ENCODE measurements around the gene COL27A1. TPM values are rescaled to one million over a fixed set of nuclear protein-coding genes. Genes with fewer than 3 reads are reported as not detected.

COL27A1 gene
- total and polyA plus RNA-seq, 12 donors: 3.1 to 35.8 (median 5.1) TPM

- ATAC-seq: peak; percentile 27 to 87 (median 70)
- no peak for TF ChIP-seq CTCF (IDR thresholded peaks at IDR 0.05)
- peak; percentile 41 to 43 for DNase-seq
- H3K9me3 ChIP-seq: no peaks in the 10 kb centered on the region
- WGBS, 2 donors: 41 to 50% methylated on average over 9 of the region's 9 CpGs
- intact Hi-C loops (cut with DNase I): loop anchor here in 1 of 10 donors (5.0 kb wide), 1 partner anchor 48 kb away; no protein-coding TSS in a partner anchor
- H3K4me3 ChIP-seq: no peak overlapping the region
- H3K27me3 ChIP-seq: no peaks in the 10 kb centered on the region
- H3K4me1 ChIP-seq: peaks cover 0 to 28% (median 8%) of the 10 kb centered on the region in 9 donors
- H3K27ac ChIP-seq: peak overlapping the region in 2 of 10 donors; percentile 16 to 53
- peaks cover 0 to 100% (median 35%) of the 10 kb centered on the region in 9 donors for H3K36me3 ChIP-seq
Observed at GRCh38 chr9:114348906-114349482, 193.7 kb downstream of the COL27A1 start.

GRCh38 chr9:114349713-114350480 is 194.6 kb downstream of the COL27A1 start:
- peak in 2 of 8 donors; percentile 8 to 18 for ATAC-seq
- no peak for TF ChIP-seq CTCF (IDR thresholded peaks at IDR 0.05)
- Histone ChIP-seq H3K27me3 (no peaks in the 10 kb centered on the region), H3K27ac (peak overlapping the region in 1 of 10 donors; percentile 53), H3K4me1 (peaks cover 0 to 28% (median 8%) of the 10 kb centered on the region in 9 donors), H3K4me3 (no peak overlapping the region), H3K36me3 (peaks cover 0 to 100% (median 32%) of the 10 kb centered on the region in 9 donors), H3K9me3 (no peaks in the 10 kb centered on the region)
- intact Hi-C loops (cut with DNase I): loop anchor here in 1 of 10 donors (5.0 kb wide), 1 partner anchor 47 kb away; no protein-coding TSS in a partner anchor
- WGBS, 2 donors: 79 to 83% methylated on average over 10 of the region's 10 CpGs
- no peak for DNase-seq

GRCh38 chr9:114350636-114351401 is 195.5 kb downstream of the COL27A1 start:
- no peak for DNase-seq
- H3K27me3 ChIP-seq: no peaks in the 10 kb centered on the region
- intact Hi-C loops (cut with DNase I): no loop called here
- TF ChIP-seq CTCF (IDR thresholded peaks at IDR 0.05): no peak
- no peak for ATAC-seq
- H3K4me3 ChIP-seq: no peak overlapping the region
- H3K4me1 ChIP-seq: peaks cover 0 to 28% (median 8%) of the 10 kb centered on the region in 9 donors
- H3K36me3 ChIP-seq: peaks cover 0 to 100% (median 33%) of the 10 kb centered on the region in 9 donors
- H3K9me3 ChIP-seq: no peaks in the 10 kb centered on the region
- no peak overlapping the region for H3K27ac ChIP-seq
- whole genome bisulfite sequencing, 2 donors: 95% methylated on average over 16 of the region's 16 CpGs

- H3K4me3 ChIP-seq: no peak overlapping the region
- intact Hi-C loops (cut with DNase I): no loop called here
- no peaks in the 10 kb centered on the region for H3K9me3 ChIP-seq
- DNase-seq (no peak), ATAC-seq (no peak)
- H3K27ac ChIP-seq: no peak overlapping the region
- peaks cover 0 to 28% (median 8%) of the 10 kb centered on the region in 9 donors for H3K4me1 ChIP-seq
- WGBS, 2 donors: 80 to 82% methylated on average over 4 of the region's 4 CpGs
- TF ChIP-seq CTCF (IDR thresholded peaks at IDR 0.05): no peak
- H3K27me3 ChIP-seq: no peaks in the 10 kb centered on the region
- peaks cover 0 to 100% (median 32%) of the 10 kb centered on the region in 9 donors for H3K36me3 ChIP-seq
Observed at GRCh38 chr9:114351932-114352331, 196.6 kb downstream of the COL27A1 start.

Data from heart right ventricle (tissue), 16 donors.